Cardiac fibroblast (primary cell): ENCODE data around the gene CD9.
A peak's percentile ranks its signal among the peaks of the same experiment; 100 is the strongest.

Experiments used
- DNase-seq, 2 donors: peaks; one replicate each; pipeline versions ENCODE4 v3.0.0 to v3.0.0-alpha.2; 2010; ENCODE audit warnings: low read depth in 2 of 2
- H3K4me3 ChIP-seq, 2 donors: replicated peaks in 1 of 2; 1 replicate in 1 of 2; 2 replicates in 1 of 2; pipeline ENCODE4 v1.5.1; 2011; ENCODE audit warnings: low read depth in 2 of 2, low read length in 2 of 2, mild to moderate bottlenecking in 2 of 2, moderate library complexity in 1 of 2
- CTCF ChIP-seq: IDR thresholded peaks from one replicate; pipeline ENCODE4 v1.5.1; 2011; ENCODE audit warnings: low read depth, mild to moderate bottlenecking, low read length, inconsistent platforms

Gene CD9

GRCh38 chr12:6211421-6211869 is 11.2 kb downstream of the CD9 start:
- no peak overlapping the region for H3K4me3 ChIP-seq
- DNase-seq, result peak in 1 of 2 donors; percentile 31
- TF ChIP-seq CTCF, result no peak

- no peak overlapping the region for H3K4me3 ChIP-seq
- DNase-seq, result no peak
- no peak for TF ChIP-seq CTCF
Observed at GRCh38 chr12:6212086-6212485, 11.9 kb downstream of the CD9 start.

DNA sequence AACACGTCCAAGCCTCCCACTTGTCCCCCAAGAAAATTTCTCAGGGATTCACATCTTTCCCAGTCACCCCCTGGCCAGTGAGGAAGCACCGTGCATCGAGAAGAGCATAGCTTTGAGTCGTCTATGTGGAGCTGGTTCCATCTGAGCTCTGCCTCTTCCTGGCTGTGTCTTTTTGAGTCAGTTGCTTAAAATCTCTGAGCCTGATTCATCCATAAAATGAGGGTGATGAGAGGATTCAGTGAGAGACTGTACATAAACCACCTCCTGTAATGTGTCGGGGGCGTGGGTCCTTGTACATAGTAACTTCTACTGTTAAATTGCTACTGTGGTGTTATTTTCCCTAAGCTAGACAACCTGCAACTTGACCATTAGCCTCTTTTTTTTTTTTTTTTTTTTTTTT is 13.8 kb downstream of the CD9 start:
- DNase-seq, result no peak

DNA sequence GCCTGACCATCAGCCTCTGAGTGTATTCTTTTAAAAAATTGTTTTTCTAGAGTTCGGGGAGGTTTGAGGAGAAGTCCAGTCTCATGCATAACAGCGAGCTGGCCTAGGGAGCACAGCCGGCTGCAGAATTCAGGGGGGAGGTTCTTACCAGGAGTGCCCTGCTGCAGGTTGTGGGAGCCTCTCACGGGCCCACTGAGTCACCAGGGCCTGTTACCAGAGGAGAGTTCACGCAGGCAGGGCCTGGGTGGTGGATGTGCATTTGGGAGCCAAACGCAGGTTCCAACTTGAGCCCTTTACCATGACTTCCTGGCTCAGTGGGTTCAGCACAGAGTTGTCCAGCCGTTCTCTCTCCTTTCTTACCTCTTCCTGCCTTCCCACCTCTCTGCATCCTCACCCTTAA is 14.4 kb downstream of the CD9 start:
- TF ChIP-seq CTCF, result no peak
- no peak overlapping the region for H3K4me3 ChIP-seq
- DNase-seq, result no peak

More for the DNA sequence above, 13.8 kb downstream of the CD9 start:
- H3K4me3 ChIP-seq, result no peak overlapping the region
- no peak for TF ChIP-seq CTCF

GRCh38 chr12:6215120-6215807 is 15.1 kb downstream of the CD9 start:
- no peak for DNase-seq
- H3K4me3 ChIP-seq, result no peak overlapping the region
- TF ChIP-seq CTCF, result no peak

DNA sequence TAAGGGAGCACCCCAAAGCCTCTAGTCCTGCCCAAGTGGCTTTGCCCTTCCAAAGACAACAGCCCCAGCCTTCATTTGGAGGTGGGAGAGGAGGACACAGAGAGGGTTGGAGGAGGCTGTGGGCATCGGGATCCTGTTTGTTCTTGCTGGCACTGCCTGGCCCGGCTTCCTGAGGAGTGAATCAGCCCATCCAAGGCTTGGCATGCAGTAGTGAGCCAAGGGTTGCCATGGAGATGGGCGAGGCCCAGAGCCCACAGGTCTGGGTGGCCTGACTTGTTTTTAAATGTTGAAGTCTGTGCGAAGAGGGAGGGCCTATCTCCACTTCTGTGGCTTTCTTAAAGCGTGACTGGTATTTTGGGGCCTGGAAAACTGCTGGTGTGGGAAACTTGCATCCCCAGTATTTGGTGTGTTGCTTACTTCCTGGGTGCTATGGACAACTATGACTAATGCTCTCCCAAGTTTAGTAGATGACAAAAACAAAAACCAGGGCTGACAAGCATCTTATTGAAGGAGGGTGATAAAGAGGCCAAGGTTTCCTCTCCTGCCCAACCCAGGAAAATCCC is 15.8 kb downstream of the CD9 start:
- H3K4me3 ChIP-seq, result no peak overlapping the region
- DNase-seq, result peak; percentile 87 to 92

More for the DNA sequence above, 15.8 kb downstream of the CD9 start:
- TF ChIP-seq CTCF, result no peak
